GM10847 (cell line): ENCODE measurements around the gene AGBL1.

Experiments used
- POLR2A ChIP-seq: IDR thresholded peaks from 2 replicates; pipeline ENCODE4 v1.6.1; 2011; ENCODE audit not compliant: insufficient read length; ENCODE audit errors: extremely low read depth

The AGBL1 gene

GRCh38 chr15:86236356-86237110 is 156.9 kb downstream of the AGBL1 start:
- no peak for TF ChIP-seq POLR2A

GRCh38 chr15:86237111-86237500 is 157.4 kb downstream of the AGBL1 start:
- no peak for TF ChIP-seq POLR2A

GRCh38 chr15:86247249-86247955 is 167.7 kb downstream of the AGBL1 start:
- no peak for TF ChIP-seq POLR2A

GRCh38 chr15:86255247-86255646 is 175.6 kb downstream of the AGBL1 start:
- TF ChIP-seq POLR2A: no peak

GRCh38 chr15:86256628-86257027 is 177.0 kb downstream of the AGBL1 start:
- TF ChIP-seq POLR2A: no peak

GRCh38 chr15:86259589-86259988 is 179.9 kb downstream of the AGBL1 start:
- no peak for TF ChIP-seq POLR2A

- TF ChIP-seq POLR2A: no peak
Measured at GRCh38 chr15:86263230-86263629, 183.6 kb downstream of the AGBL1 start.

- TF ChIP-seq POLR2A: no peak
Measured at GRCh38 chr15:86266896-86267484, 187.3 kb downstream of the AGBL1 start.

- TF ChIP-seq POLR2A: no peak
Measured at GRCh38 chr15:86267892-86268291, 188.2 kb downstream of the AGBL1 start.

GRCh38 chr15:86268558-86268957 is 188.9 kb downstream of the AGBL1 start:
- no peak for TF ChIP-seq POLR2A

GRCh38 chr15:86273309-86273708 is 193.6 kb downstream of the AGBL1 start:
- no peak for TF ChIP-seq POLR2A

GRCh38 chr15:86275361-86275760 is 195.7 kb downstream of the AGBL1 start:
- no peak for TF ChIP-seq POLR2A

GRCh38 chr15:86278586-86278985 is 198.9 kb downstream of the AGBL1 start:
- no peak for TF ChIP-seq POLR2A

GRCh38 chr15:86284635-86285034 is 205.0 kb downstream of the AGBL1 start:
- TF ChIP-seq POLR2A: no peak

GRCh38 chr15:86295511-86295910 is 215.8 kb downstream of the AGBL1 start:
- TF ChIP-seq POLR2A: no peak

GRCh38 chr15:86296769-86297168 is 217.1 kb downstream of the AGBL1 start:
- no peak for TF ChIP-seq POLR2A

GRCh38 chr15:86300390-86301125 is 220.9 kb downstream of the AGBL1 start:
- TF ChIP-seq POLR2A: no peak
